Right ventricle myocardium superior (tissue), 1 donor: ENCODE results near the gene CDAN1. TPM values are rescaled to one million over a fixed set of nuclear protein-coding genes. Genes with fewer than 3 reads are reported as not detected.

Source experiments
- ATAC-seq: fragments of 200-7000 bp; cut with Tn5 transposase; one replicate; pipeline ENCODE4 v1.9.1; 2020; ENCODE audit warnings: mild to moderate bottlenecking; ENCODE audit not compliant: poor library complexity
- DNase-seq: peaks from one replicate; pipeline ENCODE4 v3.0.0-alpha.2; 2020
- intact Hi-C: fragments of 100-400 bp; cut with DNase I; formaldehyde crosslinking; loops from one replicate; pipeline ENCODE4 v1.11.2; 2022
- total RNA-seq: library from RNA; stranded (reverse); fragmentation: NEBNext Ultra II Directional; extraction: Animal tissue kit (Norgen Biotek cat#: 25700); gene quantifications from one replicate; pipeline ENCODE4 v1.2.1, GENCODE V29; 2021
- donor health status: DM: no; HTN: yes; CAD: no; lungs with severe emphysema.

Gene CDAN1
- total RNA-seq, 1 donor from 2014 or later: 6.3 TPM

- DNase-seq: no peak
- no peak for ATAC-seq
- intact Hi-C loops: no loop called here
Observed at GRCh38 chr15:42735382-42736165, 1.4 kb downstream of the CDAN1 start.

GRCh38 chr15:42734076-42734672 lies 2.8 kb downstream of the CDAN1 start:
- no peak for ATAC-seq
- intact Hi-C loops: no loop called here
- DNase-seq: no peak

GRCh38 chr15:42733027-42733426 lies 3.9 kb downstream of the CDAN1 start:
- no peak for DNase-seq
- no peak for ATAC-seq
- intact Hi-C loops: no loop called here

- no peak for ATAC-seq
- DNase-seq: no peak
- intact Hi-C loops: no loop called here
Observed at GRCh38 chr15:42732095-42732827, 4.7 kb downstream of the CDAN1 start.

- ATAC-seq (no peak), DNase-seq (no peak)
- intact Hi-C loops: no loop called here
Observed at GRCh38 chr15:42731461-42731860, 5.5 kb downstream of the CDAN1 start.

GRCh38 chr15:42730536-42730935 lies 6.4 kb downstream of the CDAN1 start:
- ATAC-seq (no peak), DNase-seq (no peak)
- intact Hi-C loops: no loop called here

- intact Hi-C loops: no loop called here
- DNase-seq: no peak
- no peak for ATAC-seq
Observed at GRCh38 chr15:42730135-42730534, 6.8 kb downstream of the CDAN1 start.

GRCh38 chr15:42729409-42729808 lies 7.5 kb downstream of the CDAN1 start:
- intact Hi-C loops: no loop called here
- ATAC-seq (no peak), DNase-seq (no peak)

GRCh38 chr15:42728972-42729371 lies 8.0 kb downstream of the CDAN1 start:
- intact Hi-C loops: no loop called here
- DNase-seq (no peak), ATAC-seq (no peak)

GRCh38 chr15:42728560-42728959 lies 8.4 kb downstream of the CDAN1 start:
- no peak for ATAC-seq
- no peak for DNase-seq
- intact Hi-C loops: no loop called here

GRCh38 chr15:42727750-42728381 lies 9.1 kb downstream of the CDAN1 start:
- DNase-seq: no peak
- ATAC-seq: no peak
- intact Hi-C loops: no loop called here

- DNase-seq: no peak
- intact Hi-C loops: no loop called here
- no peak for ATAC-seq
Observed at GRCh38 chr15:42726114-42726513, 10.8 kb downstream of the CDAN1 start.

GRCh38 chr15:42725331-42725903 lies 11.5 kb downstream of the CDAN1 start:
- ATAC-seq (no peak), DNase-seq (no peak)
- intact Hi-C loops: no loop called here

GRCh38 chr15:42724276-42724675 lies 12.7 kb downstream of the CDAN1 start:
- DNase-seq: no peak
- no peak for ATAC-seq
- intact Hi-C loops: no loop called here

- intact Hi-C loops: no loop called here
- ATAC-seq: no peak
Observed at GRCh38 chr15:42723068-42723467, 13.9 kb downstream of the CDAN1 start.

GRCh38 chr15:42721916-42722315 lies 15.0 kb downstream of the CDAN1 start:
- DNase-seq: no peak
- ATAC-seq: no peak
- intact Hi-C loops: no loop called here

More at GRCh38 chr15:42723068-42723467, 13.9 kb downstream of the CDAN1 start:
- DNase-seq: no peak

- intact Hi-C loops: no loop called here
- no peak for DNase-seq
- no peak for ATAC-seq
Observed at GRCh38 chr15:42721016-42721415, 15.9 kb downstream of the CDAN1 start.

GRCh38 chr15:42720071-42720470 lies 16.9 kb downstream of the CDAN1 start:
- DNase-seq: no peak
- intact Hi-C loops: no loop called here
- ATAC-seq: no peak

- DNase-seq: no peak
- no peak for ATAC-seq
- intact Hi-C loops: no loop called here
Observed at GRCh38 chr15:42719043-42719442, 17.9 kb downstream of the CDAN1 start.
